Left kidney (tissue), 2 donors: ENCODE measurements around the gene MMP24. TPM values are rescaled to one million over a fixed set of nuclear protein-coding genes. Genes with fewer than 3 reads are reported as not detected.
"Not testable (repeated sequence)": the region's sequence is repeated elsewhere in the genome, so short reads cannot be mapped to it uniquely, and the experiment has no call there.

Experiments used
- DNase-seq: peaks from one replicate; pipeline ENCODE4 v3.0.0-alpha.2; 2013
- polyA plus RNA-seq: library from polyadenylated mRNA; unstranded; fragments of 120-200 nt; gene quantifications from one replicate; pipeline ENCODE4 v1.2.1, GENCODE V29; 2013; ENCODE audit not compliant: insufficient read length

Gene MMP24
- polyA plus RNA-seq, 1 donor, result 1.8 TPM

DNA sequence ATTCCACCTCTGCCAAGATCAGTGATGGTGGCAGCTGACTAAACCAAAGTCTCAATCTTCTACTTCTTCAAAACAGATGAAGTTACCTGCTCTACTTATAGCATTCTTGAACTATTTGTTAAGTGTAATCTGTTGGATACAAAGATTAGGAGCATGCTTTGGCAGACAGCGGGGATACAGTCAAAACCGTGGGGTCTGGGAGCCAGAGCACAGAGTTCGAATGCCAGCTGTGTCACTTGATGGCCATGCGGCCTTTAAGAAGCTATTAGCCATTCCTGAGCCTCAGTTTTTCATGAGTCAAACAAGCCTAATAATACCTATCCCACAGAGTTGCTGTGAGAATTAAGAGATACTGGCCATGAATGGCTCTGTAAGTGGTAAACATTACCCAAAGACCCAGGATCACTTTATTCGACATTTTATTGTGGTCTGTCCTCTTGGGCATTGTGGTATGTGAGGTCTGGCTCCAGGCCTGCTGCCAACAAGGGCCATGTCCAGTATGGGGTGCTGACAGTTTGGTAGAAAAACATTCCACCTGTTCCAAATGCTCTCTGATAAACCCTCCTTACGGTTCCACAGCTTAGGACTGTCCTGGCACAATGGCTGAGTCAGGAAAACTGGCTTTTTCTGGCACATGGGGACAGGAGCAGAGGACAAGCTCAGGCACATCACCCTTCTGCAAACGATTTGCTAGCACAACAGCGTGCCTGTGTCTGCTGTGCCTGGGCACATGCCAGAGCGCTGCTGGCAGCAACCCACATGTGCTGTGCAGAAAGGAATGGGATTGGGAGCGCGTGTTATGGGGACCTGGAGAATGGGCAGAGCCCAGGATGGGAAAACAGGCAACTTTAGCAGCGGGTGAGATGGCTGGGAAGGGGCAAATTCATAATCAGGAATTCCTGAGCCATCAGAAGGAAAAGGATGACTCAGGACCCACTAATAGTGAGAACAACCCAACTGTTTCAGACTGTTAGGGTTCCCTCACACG is 81.5 kb downstream of the MMP24 start:
- DNase-seq, result no peak

DNA sequence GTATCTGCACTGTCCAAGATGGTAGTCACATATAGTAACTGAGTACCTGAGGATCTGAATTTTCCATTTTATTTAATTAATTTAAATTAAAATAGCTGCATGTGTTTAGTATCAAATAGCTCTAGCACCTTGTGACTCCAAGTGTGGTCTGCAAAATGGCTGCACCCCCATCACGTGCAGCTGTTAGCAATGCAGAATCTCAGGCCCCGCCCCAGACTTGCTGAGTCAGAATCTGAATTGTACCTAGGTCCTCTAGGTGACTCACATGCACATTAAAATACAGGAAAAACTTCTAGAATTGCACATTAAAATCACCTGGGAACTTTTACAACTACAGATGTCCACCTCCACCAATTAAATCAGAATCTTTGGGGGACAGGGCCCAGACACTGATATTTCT is 84.9 kb downstream of the MMP24 start:
- DNase-seq, result no peak

DNA sequence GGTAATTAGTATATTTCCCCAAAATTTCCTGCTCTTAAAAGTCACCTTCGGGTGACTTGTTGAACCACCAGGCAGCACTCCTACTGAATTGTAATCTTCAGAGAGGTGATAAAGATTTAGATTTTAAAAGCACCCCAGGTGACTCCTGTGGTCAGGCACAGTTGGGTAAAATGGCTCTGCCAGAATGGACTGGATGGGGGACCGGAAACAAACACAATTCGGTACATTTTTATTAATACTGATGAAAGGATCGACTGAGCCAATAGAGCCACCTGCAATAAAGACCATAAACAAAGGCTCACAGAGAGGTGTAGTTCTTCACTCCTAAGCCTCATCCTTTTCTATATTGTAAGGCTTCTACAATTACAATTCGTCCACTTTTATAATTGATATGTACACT is 85.3 kb downstream of the MMP24 start:
- DNase-seq, result no peak

DNA sequence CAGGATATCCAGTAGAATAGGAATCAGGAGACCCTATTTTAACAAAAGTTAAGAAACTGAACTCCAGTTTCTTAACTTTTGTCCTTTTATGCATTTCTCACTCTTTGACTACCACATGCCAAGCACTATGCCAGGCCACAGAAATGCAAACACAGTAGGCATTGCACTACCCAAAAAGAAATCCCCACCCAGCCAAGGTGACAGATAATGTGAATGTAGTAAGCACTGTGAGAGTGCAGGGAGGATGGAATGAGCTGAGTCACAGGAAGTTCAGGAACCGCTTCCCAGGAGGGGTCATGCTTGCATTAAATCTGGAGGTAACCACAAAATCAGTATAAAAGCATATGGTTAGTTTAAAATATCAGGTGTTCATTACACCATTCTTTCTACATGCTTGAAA is 85.8 kb downstream of the MMP24 start:
- DNase-seq, result no peak

DNA sequence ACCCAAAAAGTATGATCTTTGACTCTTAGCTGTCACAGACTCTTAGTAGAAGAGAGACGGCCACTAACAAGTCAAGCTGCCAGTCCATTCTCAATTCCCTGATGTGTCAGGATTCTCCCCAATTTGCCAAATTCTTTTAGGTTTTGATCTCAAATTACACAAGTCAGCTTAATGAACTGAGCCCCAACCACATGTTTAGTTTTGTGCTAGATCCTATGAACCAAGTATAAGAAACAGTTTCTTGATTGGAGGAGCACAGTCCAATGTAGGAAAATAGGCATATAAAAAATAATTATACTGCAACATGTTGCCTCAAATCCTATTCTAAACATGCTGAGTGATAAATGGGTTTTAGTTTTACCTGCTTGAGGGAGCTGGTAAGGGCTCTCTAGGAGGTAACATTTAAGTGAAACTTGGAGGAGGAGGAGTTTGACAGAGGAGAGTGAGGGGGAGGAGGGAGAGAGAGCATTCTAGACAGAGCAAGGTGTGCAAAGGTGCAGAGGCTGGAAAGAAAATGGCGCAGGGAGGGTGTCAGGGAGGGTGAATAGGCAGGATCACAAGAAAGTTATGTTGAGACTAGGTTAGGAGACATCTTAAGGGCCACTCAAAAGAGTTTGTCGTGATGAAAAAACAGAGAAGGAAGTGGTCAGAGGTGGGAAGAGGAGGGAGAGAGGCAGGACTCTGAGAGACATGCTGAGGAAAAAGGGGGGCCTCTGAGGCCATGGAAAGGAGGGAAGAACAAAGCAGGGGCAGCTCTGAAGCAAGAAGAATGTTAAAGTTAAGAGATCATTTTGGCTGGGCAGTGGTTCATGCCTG is 88.5 kb downstream of the MMP24 start:
- no peak for DNase-seq

DNA sequence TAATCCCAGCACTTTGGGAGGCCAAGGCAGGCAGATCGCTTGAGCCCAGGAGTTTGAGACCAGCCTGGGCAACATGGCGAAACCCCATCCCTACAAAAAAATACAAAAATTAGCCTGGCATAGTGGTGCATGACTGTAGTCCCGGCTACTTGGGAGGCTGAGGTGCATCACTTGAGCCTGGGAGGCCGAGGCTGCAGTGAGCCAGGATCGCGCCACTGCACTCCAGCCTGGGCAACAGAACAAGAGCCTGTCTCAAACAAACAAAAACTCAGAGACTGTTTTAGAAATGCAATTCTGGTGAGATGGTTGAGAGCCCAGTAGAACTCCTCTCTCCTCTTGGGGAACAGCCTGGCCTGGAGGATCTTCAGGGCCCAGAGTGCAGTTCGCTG is 89.1 kb downstream of the MMP24 start:
- not testable (repeated sequence) for DNase-seq

DNA sequence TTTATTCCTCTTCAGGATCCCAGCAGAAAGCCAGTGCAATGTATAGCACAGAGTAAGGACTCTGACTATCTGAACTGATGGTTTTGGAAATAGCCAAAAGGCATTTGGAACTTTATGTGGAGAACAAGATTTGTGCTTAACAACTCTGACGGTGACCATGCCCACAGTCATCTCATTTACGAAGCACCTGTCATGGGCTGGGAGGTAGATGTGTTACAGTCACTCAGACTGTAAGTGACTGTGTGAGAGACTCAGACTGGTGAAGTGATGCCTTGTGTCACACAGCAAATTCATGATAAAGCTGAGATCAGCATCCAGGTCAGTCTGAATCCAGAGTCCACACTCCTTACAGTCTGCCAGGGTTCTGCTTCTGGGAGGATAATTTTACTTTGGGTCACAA is 89.6 kb downstream of the MMP24 start:
- no peak for DNase-seq

DNA sequence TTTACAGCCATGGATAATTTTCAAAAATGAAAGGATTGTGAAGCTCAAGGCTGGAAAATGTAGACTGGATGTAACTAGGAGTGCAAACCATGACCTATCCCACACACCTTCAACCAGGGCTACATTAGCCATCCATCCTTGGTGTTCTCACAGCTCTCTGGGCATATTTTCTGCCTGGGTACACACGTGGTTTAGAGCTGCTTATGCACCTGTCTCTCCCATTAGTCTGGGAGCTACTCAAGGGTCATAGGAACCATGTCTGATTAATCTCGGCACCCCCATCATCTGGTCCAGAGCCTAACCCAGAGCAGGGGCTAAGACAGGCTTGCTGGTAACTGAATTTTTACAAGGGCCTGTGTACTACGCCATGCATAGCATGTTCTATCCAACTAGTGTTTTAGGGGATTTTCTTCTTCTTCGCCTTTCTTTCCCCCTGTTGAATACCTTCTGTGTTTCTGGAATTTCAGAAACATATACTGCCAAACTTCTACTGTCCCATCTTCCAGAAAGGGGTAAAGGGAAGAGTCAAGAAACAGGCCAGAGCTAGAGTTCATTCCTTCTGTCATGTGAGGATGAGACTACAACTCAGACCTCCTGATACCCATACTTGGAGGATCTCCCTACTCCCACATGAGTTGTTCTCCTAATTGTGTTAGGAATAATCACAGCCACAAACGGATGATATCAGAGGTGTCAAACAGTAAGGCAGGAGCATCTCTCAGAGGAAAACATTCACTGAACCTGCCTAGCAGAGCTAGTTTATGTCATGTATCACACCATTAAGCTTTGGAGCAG is 91.1 kb downstream of the MMP24 start:
- no peak for DNase-seq

DNA sequence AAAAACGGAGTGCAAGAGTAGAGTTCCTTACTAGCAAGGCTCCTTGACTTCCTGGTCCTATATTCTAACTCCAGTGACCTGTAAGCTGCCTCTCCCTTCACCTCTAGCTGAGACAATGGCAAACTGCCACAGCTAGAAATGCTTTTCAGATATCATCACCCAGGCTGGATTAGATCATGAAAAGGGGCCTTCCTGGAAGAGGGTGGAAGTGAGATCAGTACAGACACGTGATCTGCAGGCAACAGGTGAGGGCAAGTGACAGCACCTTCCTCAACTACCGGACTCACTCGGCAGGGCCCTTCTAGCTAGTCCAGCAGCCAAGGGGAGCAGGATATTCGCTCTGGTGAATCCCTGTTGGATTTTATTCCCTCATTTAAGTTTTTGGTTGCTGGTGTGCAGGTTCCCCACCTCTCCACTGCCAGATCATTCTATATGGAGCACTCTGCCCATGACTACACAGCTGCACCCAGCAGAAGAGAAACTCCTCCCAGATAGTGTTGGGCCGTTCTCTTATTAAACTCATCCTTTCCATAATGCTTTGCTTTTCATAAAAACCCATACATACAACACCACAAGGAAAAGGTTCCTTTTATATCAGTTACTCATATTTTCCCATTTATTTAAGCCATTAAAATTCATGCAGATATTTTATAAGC is 92.1 kb downstream of the MMP24 start:
- DNase-seq, result no peak

DNA sequence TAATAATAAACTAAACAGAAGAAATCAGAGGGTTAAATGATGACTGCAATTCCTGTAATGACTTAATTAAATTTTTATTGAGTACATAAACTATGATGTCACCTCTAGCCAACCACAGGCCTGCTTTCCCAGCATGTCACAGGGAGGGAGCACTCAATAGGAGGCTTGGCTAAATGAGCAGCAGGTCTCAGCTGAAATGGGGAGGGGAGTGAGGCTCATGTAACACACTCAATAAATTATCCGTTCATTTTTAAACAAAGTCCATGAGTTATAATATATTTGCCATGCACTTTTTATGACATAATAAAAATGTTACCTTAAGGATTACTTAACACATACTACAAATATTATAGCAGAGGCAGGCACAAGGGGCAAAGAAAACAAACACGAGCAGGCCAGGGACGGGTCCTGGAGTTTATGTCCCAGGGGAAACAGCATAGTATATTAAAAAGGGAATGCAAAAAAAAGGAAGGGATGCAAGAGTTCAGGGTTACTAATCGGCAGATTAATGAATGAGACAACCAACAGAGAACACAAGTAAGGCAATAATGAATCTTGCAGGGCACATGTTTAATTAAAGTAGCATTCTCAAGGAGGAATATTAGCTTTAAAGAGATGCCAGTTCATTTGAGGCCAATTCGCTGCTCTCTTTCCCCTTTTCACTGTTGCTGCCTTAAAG is 92.8 kb downstream of the MMP24 start:
- no peak for DNase-seq

DNA sequence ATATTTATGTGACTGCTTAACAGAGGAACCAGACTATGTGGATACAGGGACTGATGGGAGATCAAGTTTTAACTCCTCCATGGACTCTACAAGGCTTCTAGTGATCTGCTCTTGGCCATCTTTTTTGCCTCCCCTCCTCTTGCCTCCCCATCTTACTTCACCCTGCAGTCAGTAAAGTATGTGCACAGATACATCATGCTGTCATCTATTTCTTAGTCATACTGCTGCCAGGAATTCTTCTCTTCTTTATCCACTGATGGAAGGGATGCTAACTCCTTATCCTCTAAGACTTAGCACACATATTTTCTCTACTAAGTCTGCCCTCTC is 93.3 kb downstream of the MMP24 start:
- DNase-seq, result no peak

DNA sequence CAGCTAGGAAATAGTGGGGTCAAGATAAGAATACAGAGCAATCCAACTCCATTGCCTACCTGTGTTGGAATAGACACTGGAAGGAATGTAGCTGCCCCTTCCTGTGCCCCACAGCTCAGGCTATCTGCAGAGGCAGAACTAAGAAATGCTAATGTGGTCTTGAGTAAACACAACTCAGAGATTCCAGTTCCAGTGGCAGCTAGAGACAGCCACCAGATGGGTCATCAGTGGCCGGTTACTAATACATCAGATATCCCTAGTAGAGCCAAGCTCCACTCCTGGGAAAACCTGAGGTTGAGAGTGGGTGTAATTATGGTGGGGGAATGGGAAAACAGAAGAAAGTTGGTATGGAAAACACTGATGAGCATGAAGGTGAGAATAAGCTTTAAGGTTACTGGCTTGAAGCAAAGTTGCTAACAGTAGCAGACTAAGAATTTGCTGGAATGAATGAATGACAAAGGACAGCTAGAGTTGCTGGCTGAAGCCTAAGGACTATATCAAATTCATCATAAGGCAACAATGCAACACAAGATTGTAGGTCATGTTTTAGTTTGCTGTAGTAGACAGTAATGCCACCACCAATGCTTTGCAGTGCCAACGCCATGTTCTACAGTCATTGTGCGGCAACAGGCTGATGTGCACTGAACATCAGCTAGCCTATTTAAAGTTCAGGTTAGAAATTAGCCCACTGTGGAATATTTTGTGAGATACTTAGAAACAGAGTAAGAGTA is 94.1 kb downstream of the MMP24 start:
- no peak for DNase-seq

DNA sequence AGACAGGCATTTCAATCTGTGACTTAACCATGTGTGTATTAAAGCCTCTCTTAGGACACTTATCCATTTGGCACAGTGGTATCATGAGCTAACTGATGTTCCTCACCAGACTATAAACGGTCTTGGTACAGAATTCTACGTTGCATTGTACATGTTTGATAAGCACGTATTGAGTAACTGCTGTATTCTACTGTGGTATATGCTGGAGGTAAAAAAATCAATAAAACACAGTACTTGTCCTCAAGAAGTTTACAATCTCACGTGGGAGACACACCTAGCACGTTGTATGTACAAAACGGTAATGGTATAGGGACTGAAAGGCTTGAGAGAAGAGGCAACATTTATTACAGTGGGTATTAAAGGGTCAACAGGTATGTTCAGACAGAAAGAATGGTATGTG is 98.9 kb downstream of the MMP24 start:
- DNase-seq, result no peak

DNA sequence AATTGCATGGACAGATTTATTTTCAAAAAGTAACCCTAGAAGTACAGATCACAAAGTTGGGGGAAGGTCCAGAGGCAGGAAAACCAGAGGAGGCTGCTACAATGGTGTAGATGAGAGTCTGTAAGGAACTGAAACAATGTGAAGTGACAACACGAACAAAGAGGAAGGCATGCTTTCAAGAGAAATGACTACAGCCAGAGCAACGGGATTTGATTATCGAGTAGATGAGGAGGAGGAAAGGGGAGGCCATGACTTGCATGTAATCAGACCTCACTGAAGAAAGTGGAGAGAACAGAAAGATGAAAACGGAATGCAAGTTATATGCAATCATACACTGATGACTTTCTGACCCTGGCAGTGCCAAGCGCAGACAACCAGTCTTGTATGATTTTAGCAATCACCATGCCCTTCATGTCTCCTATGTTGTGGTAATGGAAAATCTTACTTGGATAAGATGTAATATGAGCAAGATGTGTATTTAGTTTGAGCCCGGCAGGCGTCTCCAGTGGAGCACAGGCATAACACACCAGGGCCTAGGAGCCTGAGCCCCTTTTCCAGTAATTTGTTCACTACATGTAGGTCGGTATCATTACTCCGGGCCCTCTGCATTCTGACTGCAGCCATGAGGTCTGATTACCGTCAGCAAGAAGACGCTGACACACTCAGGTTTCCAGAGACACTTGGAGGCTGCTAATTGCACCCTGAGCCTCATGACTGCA is 99.7 kb downstream of the MMP24 start:
- no peak for DNase-seq

Other genes with a start within 250 kb of the MMP24 start
- 70.6 TPM for gene TRPC4AP, start 133.9 kb upstream of the MMP24 start, polyA plus RNA-seq
- 16.6 TPM for gene EDEM2, start 79.4 kb upstream of the MMP24 start, polyA plus RNA-seq
- 6.9 TPM for gene PROCR, start 54.6 kb upstream of the MMP24 start, polyA plus RNA-seq
- gene MMP24OS, start 51.4 kb downstream of the MMP24 start, polyA plus RNA-seq, result 34.9 TPM
- gene EIF6, start 58.1 kb downstream of the MMP24 start, polyA plus RNA-seq, result 126 TPM
- not detected for gene FAM83C, start 65.7 kb downstream of the MMP24 start, polyA plus RNA-seq
- gene UQCC1, start 185.3 kb downstream of the MMP24 start, polyA plus RNA-seq, result 64.2 TPM
- gene GDF5, start 211.5 kb downstream of the MMP24 start, polyA plus RNA-seq, result 0.08 TPM
- 66.0 TPM for gene CEP250, start 228.9 kb downstream of the MMP24 start, polyA plus RNA-seq